NCI-H1930 (cell line): ENCODE results near the gene ZNF117.
"Not testable (repeated sequence)": the region's sequence is repeated elsewhere in the genome, so short reads cannot be mapped to it uniquely, and the experiment has no call there.

Experiments
- DNase-seq, 2 experiments: peaks; one replicate each; lab custom pipeline; 2025; lab: John Stamatoyannopoulos, UW

ZNF117 gene

GRCh38 chr7:64990936-64991335, at the start of gene ZNF117:
Gene ZNF117, minus strand, starts transcription at chr7:64991036.
- no peak for DNase-seq

- DNase-seq, result not testable (repeated sequence)
Measured at GRCh38 chr7:65038767-65039166, 47.9 kb upstream of the ZNF117 start.

DNA sequence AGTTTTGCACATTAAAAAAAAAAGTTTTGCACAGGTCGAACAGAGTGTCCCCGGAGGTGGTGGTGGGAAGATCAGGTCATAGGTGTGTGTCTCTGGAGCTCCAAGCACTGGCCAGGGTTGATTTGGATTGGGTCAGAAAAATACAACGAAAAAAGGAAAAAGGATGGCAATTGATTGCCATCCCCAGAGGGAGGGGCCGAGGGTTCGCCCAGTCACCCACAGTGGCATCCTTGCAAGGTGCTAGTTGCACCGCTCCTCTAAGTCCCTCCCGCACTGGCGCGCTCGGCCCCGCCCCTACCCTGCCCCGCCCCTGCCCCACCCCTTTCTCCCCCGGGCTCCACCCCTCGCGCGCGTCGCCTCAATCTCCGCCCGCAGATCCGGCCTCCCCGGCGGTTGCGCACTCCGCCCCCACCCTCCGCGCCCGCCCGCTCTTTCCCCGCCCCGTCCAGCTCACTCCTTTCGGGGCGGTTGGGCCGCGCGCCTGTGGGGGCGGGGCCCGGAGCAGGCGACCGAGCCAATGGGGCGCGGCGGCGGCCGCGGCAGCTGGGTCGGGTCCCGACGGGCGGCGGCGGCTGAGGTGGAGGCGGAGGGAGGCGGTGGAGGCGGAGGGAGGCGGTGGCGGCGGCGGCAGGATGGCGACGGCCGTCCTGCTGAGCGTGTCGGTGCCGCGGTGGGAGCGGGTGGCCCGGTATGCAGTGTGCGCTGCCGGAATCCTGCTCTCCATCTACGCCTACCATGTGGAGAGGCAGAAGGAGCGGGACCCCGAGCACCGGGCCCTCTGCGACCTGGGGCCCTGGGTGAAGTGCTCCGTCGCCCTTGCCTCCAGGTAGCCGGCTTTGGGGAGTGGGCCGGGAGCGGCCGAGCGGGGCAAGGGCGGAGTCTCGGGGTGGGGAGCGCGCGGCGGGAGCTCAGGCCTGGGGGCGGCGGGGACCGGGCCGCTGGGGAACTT, 47.2 kb upstream of the ZNF117 start:
- peak; percentile 90 to 95 for DNase-seq

DNA sequence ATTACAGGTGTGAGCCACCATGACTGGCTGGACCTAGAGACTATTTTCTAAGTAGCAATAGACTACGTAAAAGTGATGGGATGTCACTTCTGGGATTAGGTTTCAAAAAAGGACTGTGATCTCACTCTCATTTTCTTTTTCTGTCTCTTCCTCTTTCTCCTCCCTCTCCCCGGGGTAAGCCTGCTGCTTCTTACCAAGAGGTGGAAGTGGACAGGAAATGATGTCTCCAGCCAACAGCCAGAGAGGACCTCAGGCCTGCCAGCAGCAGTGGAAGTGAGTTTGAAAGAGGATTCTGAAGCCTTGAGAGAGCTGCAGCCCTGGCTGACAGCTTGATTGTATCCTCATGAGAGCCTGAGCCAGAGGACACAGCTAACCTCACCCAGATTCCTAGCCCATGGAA, 45.7 kb upstream of the ZNF117 start:
- not testable (repeated sequence) for DNase-seq

DNA sequence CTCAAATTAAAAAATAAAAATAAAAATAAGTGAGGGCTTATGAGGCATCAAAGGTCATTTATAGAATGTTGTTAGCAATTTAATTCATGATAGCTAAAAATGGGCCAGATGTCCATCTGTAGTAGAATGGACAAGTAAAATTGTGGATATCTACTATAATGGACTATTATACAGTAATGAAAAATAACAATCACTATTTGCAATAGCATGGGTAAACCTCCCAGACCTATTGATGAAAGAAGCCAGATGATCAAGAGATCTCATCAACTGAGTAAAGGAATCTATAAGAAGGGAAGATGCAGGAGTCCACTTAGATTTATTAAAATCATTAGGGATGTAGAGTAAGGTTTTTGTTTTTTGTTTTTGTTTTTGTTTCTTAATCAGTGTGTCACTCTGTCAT, 44.6 kb upstream of the ZNF117 start:
- DNase-seq, result not testable (repeated sequence)

- DNase-seq, result not testable (repeated sequence)
Measured at GRCh38 chr7:65034120-65034782, 43.4 kb upstream of the ZNF117 start.

- DNase-seq, result not testable (repeated sequence)
Measured at GRCh38 chr7:65033391-65033790, 42.6 kb upstream of the ZNF117 start.

DNA sequence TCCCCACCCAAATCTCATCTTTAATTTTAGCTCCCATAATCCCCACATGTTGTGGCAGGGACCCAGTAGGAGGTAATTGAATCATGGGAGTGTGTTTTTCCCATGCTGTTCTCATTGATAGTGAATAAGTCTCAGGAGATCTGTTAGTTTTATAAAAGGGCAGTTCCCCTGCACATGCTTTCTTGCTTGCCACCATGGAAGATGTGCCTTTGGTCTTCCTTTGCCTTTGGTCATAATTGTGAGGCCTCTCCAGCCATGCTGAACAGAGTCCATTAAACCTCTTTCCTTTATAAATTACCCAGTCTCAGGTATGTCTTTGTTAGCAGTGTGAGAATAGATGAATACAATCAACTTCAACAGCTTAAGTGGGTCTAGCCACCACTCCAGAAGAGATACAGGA, 34.2 kb upstream of the ZNF117 start:
- DNase-seq, result not testable (repeated sequence)

DNA sequence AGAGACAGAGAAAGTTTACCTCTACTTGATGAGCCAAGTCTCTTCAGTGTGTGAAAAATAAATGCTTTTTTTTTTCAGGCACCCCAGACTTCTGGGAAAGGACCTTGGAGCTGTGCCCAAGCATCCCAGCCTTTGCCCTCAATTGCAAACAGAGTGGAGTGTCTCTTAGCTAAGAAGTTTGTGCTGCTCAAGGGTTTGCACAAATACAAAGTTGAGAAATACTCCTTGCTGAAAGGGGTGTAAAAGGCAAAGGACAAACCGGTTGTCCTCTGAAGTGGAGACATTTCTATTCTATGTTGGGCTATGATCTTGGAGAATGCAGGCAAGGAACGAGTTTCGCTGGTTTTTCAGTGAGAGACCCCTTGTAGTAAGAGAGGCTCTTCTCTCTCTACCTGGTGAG, 30.1 kb upstream of the ZNF117 start:
- DNase-seq, result not testable (repeated sequence)

DNA sequence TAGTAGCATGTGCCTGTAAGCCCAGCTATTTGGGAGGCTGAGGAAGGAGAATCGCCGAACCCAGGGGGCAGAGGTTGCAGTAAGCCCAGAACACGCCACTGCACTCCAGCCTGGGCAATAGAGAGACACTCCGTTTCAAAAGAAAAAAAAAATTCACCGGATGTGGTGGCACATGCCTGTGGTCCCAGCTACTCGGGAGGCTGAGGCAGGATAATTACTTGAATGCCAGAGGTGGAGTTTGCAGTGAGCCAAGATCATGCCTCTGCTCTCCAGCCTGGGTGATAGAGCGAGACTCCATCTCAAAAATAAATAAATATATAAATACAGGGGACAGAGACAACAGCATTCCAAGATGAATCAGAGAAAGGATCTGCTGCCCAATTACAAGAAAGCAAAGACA, 19.0 kb upstream of the ZNF117 start:
- not testable (repeated sequence) for DNase-seq

DNA sequence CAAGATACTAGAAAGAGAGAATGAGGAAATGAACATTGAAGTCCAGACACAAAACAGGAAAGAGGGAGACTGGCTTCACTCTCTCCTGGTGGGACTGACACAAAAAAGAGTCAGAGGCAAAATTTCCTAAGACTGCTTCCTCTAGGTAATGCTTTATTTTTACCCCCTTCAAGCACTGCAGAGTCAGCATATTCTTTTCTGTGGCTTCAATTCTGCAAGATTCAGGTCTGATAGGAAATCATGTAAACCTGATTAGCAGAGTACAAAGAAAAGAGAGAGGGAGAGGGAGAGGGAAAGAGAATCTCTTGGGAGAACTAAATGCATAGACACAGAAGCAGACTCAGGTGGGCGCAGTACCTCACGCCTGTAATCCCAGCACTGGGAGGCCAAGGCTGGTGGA, 18.6 kb upstream of the ZNF117 start:
- not testable (repeated sequence) for DNase-seq

GRCh38 chr7:65007036-65007435, 16.2 kb upstream of the ZNF117 start:
- not testable (repeated sequence) for DNase-seq

DNA sequence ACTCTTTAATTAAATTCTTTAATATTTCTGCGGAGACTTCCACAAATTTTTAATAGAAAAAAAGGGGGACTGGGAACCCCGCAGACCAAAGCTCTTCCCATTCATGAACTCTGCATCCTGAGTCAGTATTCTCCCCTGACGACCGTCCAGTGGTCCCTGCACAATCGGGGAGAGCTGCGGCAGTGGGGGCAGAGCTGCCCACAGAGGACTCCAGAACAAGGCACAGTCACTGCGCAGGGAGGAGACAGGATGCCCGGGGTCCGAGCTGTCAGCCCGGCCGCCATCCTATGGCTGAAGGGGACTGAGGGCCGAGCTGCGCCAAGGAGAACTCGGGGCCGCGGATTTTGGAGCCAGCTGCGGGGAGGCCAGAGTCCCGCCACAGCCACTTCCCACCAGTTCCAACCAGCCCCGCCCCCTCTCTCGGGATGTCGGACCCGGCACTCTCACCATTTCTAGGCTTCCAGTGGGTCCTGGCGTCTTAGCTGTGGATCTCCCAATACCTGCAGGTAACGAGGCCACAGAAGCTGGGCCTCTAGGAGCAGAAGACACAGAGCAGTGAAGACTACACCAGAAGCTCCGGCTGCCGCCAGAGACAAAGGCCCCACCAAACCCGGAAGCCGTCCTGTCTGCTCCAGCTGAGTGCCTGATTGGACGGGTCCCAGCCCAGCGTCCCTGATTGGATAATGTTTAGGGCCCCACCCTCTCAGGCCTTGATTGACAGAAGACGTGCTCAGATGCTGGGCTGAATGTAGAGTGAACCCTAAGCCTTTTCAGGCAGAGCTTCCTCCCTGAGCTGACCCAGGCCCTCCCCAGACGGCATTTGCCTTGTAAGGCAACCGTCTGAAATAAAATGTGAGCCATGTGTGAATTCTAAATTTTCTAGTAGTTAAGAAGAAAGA, 15.5 kb upstream of the ZNF117 start, which contains the start of gene ERV3-1:
TSS of gene ERV3-1 (minus strand) at position 594 of the 899 bp plus-strand sequence. CDS start 13,661 bp downstream, outside the sequence.
- DNase-seq, result peak; percentile 92 to 96

DNA sequence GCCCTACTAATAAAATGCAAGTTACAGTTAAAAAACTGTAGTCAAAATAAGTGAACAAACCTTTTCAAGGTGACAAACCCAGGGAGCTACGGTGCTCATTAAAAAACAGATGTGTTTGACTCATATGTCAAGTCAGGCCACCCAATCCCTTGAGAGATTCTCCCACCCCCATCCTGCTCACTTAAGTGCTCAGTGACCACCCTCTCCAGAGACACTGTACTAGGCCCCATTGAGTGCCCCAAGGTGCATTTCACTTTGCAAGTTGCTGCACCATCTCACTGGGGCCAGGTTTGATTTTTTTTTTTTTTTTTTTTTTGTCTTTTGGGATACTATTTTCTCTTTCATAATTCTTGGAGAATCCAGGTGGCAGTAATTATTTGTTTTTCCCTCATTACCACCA, 13.7 kb upstream of the ZNF117 start:
- DNase-seq, result no peak

GRCh38 chr7:65002972-65003585, 12.2 kb upstream of the ZNF117 start:
- no peak for DNase-seq

GRCh38 chr7:65001291-65001814, 10.5 kb upstream of the ZNF117 start:
- DNase-seq, result no peak

GRCh38 chr7:64999165-65000004, 8.5 kb upstream of the ZNF117 start:
- DNase-seq, result no peak

DNA sequence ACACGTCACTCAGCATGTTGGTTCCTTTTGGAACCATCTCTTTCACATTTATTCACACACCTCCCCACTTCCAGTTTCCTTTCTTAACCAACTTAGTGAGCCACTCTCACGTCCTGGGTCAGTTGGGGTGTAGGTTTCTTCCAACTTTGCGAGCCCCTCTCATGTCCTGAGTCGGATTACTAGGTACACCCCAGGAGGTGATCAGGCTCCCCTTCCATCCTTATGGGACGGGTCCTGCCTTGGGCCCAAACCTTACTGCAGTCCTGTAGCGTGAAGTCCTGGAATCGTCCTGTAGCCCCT, 8.0 kb upstream of the ZNF117 start:
- no peak for DNase-seq

- DNase-seq, result no peak
Measured at GRCh38 chr7:64997927-64998391, 7.1 kb upstream of the ZNF117 start.

DNA sequence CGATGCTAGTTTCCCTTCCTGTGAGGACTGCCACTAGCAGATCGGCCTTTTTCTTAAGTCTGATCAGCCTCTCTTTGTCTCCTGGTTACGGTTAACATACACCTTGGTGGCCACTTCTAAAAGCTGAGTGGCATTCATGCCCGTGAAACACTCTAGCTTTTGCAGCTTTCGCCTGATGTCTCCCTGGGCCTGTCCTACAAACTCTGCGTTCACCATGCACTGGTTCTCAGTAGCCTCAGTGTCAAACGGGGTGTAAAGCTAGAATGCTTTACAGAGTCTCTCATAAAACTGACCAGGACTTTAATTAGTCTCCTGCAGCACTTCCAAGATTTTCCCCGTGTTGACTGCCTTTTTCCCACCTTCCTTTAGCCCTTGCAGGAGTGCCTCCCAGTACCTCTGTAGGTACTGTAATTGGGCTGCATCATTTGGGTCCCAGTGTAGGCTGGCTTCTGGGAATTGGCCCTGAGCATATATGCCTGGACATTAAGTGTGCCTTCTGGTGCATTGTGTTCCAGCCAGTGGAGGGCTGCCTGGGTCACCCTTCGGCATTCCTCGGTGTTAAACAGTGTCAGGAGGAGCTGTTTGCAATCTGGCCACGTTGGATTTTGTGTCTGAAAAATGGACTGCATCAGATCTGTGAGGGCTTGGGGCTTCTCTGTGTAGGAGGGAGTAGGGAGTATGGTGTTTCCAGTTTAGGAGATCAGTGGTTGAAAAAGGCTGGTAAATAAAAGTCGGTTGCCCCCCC, 6.5 kb upstream of the ZNF117 start:
- DNase-seq, result no peak
